Endothelial cell (in vitro differentiated cells): ENCODE data around the gene CAMTA1. TPM values are rescaled to one million over a fixed set of nuclear protein-coding genes. Genes with fewer than 3 reads are reported as not detected.

Experiments used
- DNase-seq: peaks from one replicate; pipeline ENCODE4 v3.0.0; 2021; ENCODE audit warnings: low spot score
- H3K27ac Mint-ChIP-seq: one replicate; pipeline ENCODE4 v1.8.0; 2021; ENCODE audit warnings: mixed read lengths, inconsistent platforms; ENCODE audit not compliant: unreplicated experiment
- H3K27me3 Mint-ChIP-seq: one replicate; pipeline ENCODE4 v1.8.0; 2021; ENCODE audit warnings: mild to moderate bottlenecking, moderate library complexity, mixed read lengths, inconsistent platforms; ENCODE audit not compliant: unreplicated experiment
- H3K36me3 Mint-ChIP-seq: one replicate; pipeline ENCODE4 v1.8.0; 2021; ENCODE audit warnings: mild to moderate bottlenecking, low read depth, mixed read lengths, inconsistent platforms; ENCODE audit not compliant: unreplicated experiment
- H3K4me1 Mint-ChIP-seq: one replicate; pipeline ENCODE4 v1.8.0; 2021; ENCODE audit warnings: mild to moderate bottlenecking, mixed read lengths, inconsistent platforms; ENCODE audit not compliant: unreplicated experiment
- H3K4me3 Mint-ChIP-seq: one replicate; pipeline ENCODE4 v1.8.0; 2021; ENCODE audit warnings: mild to moderate bottlenecking, mixed read lengths, inconsistent platforms; ENCODE audit not compliant: unreplicated experiment
- H3K9me3 Mint-ChIP-seq: one replicate; pipeline ENCODE4 v1.8.0; 2021; ENCODE audit warnings: mixed read lengths, inconsistent platforms; ENCODE audit not compliant: unreplicated experiment
- total RNA-seq: library from RNA; stranded (reverse); fragmentation: NEBNext Ultra II Directional; extraction: Animal tissue kit (Norgen Biotek cat#: 25700); gene quantifications from one replicate; pipeline ENCODE4 v1.2.1, GENCODE V29; 2021; ENCODE audit not compliant: unreplicated experiment
- TF ChIP-seq, protein P1 (sequence below): fragments of 200-600 bp; sonication (generic); IDR thresholded peaks from one replicate; pipeline ENCODE4 v1.5.0; 2021; ENCODE audit warnings: antibody characterized with exemption; ENCODE audit not compliant: unreplicated experiment

Gene CAMTA1
- total RNA-seq, 1 donor from 2014 or later, result 87.3 TPM

DNA sequence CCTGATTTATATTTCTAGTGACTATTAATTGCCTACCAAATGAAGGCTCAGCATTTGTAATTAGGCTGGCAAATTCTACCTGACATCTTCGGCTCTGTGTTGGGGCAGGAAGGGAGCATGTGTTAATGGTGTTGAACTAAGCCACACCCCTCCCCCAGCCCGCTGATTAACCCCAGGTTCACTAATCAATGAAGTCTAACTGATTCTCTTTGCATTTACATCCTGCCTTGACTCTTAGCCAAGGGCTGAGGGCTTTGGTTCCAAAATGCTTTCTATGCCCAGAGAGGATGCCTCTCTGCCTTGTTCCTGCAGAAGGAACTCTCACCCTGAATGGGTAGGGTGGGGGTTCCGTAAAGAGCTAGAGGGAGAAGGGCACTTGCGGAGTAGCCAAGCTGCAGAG lies 393.1 kb downstream of the CAMTA1 start:
- no peak overlapping the region for H3K4me3 Mint-ChIP-seq
- H3K36me3 Mint-ChIP-seq, result peaks cover 8% of the 10 kb centered on the region
- TF ChIP-seq, protein P1, sequence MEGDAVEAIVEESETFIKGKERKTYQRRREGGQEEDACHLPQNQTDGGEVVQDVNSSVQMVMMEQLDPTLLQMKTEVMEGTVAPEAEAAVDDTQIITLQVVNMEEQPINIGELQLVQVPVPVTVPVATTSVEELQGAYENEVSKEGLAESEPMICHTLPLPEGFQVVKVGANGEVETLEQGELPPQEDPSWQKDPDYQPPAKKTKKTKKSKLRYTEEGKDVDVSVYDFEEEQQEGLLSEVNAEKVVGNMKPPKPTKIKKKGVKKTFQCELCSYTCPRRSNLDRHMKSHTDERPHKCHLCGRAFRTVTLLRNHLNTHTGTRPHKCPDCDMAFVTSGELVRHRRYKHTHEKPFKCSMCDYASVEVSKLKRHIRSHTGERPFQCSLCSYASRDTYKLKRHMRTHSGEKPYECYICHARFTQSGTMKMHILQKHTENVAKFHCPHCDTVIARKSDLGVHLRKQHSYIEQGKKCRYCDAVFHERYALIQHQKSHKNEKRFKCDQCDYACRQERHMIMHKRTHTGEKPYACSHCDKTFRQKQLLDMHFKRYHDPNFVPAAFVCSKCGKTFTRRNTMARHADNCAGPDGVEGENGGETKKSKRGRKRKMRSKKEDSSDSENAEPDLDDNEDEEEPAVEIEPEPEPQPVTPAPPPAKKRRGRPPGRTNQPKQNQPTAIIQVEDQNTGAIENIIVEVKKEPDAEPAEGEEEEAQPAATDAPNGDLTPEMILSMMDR, result no peak
- H3K27ac Mint-ChIP-seq, result no peak overlapping the region
- no peaks in the 10 kb centered on the region for H3K9me3 Mint-ChIP-seq
- no peak for DNase-seq
- H3K4me1 Mint-ChIP-seq, result no peaks in the 10 kb centered on the region
- no peaks in the 10 kb centered on the region for H3K27me3 Mint-ChIP-seq

DNA sequence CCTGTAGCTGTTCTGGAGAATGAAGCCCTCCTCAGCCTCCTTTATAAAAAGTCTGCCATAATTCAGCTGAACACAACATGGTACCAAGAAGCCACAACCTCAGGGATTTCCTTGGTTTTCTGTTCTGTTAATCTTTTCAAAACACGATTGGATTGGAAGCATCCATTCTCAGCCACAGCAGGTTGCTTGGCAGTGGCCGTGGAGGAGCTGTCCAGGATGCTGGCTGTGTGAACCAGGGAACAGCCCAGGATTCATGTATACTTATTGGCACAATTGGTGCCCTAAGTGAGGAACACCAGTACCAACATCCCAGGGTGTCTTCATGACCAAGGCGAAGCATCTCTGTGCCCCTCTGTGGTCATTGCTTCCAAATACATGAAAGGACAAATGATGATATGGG lies 393.5 kb downstream of the CAMTA1 start:
- no peak overlapping the region for H3K4me3 Mint-ChIP-seq
- H3K9me3 Mint-ChIP-seq, result no peaks in the 10 kb centered on the region
- H3K36me3 Mint-ChIP-seq, result peaks cover 8% of the 10 kb centered on the region
- TF ChIP-seq, protein P1, result no peak
- DNase-seq, result no peak
- no peaks in the 10 kb centered on the region for H3K4me1 Mint-ChIP-seq
- H3K27me3 Mint-ChIP-seq, result no peaks in the 10 kb centered on the region
- no peak overlapping the region for H3K27ac Mint-ChIP-seq

DNA sequence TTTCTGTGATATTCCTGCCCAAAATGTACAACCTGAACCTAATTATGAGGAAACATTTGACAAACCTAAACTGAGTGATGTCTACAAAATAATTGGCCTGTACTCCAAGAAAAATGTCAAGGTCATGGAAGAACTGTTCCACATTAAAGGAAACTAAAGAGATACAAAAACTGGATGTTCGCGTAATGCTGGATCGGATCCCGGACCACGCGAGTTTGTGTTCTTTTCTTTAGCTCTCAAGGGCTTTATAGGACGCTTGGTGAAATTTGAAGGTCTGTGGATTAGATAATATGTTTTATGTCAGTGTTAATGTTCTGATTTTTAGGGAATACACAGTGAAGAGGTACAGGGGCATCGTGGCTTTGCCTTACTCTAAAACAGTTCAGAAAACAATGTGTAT lies 400.5 kb downstream of the CAMTA1 start:
- no peak for DNase-seq
- H3K9me3 Mint-ChIP-seq, result no peaks in the 10 kb centered on the region
- no peak overlapping the region for H3K27ac Mint-ChIP-seq
- TF ChIP-seq, protein P1, result no peak
- no peaks in the 10 kb centered on the region for H3K36me3 Mint-ChIP-seq
- H3K4me1 Mint-ChIP-seq, result no peaks in the 10 kb centered on the region
- H3K27me3 Mint-ChIP-seq, result no peaks in the 10 kb centered on the region
- no peak overlapping the region for H3K4me3 Mint-ChIP-seq

DNA sequence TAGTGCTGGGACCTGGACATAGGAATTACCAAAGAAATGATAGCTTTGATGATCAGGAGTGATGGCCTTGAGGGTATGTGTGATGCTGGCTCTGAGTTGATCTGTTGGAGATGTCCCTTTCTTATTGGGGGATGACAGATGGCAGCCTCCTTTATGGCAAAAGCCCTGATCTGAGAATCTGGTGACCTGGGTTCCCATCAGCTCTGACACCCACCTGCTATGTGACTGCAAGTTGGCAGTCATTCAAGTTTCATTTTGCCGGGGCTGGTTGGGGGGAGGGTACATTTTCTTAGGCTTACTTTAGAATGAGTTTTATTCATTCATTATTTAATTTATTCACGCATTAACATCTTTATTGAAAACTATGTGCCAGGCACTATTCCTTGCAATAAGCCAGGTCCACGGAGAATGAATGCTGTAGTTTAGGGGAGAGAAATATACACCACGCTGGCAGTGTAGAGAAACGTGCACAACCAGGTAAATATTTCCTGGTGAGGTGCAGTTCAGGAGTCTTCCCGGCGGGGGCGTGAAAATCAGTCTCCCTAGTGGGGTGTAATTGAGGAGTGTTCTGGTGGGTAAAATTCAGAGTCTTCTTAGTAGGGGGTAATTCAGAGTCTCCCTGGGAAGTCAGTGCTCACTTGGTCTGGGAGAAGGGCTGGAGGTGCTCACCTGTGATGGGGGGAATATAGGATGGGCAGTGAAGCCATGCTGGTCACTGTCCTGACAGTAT lies 401.3 kb downstream of the CAMTA1 start:
- H3K4me3 Mint-ChIP-seq, result no peak overlapping the region
- H3K9me3 Mint-ChIP-seq, result no peaks in the 10 kb centered on the region
- DNase-seq, result no peak
- H3K27me3 Mint-ChIP-seq, result no peaks in the 10 kb centered on the region
- H3K36me3 Mint-ChIP-seq, result no peaks in the 10 kb centered on the region
- no peak overlapping the region for H3K27ac Mint-ChIP-seq
- TF ChIP-seq, protein P1, result no peak
- no peaks in the 10 kb centered on the region for H3K4me1 Mint-ChIP-seq

DNA sequence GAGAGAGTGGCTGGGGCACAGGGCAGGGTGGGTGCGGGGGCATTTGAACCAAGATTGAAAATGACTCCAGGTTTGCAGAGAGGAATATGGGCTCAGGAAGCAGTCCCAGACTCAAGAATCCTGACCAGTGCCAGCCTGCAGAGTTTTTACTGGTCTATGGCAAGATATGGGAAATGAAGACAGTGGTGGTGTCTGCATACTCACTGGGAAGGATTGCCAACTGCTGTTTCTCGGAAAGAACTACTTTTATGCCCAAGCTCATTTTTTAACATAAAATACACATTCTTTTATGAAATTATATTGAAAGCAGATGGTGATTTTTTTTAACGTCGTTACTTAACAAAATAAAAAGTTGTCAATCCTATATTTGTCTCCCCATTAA lies 401.8 kb downstream of the CAMTA1 start:
- no peak for DNase-seq
- Mint-ChIP-seq H3K27ac (no peak overlapping the region), H3K4me3 (no peak overlapping the region), H3K27me3 (no peaks in the 10 kb centered on the region), H3K4me1 (no peaks in the 10 kb centered on the region), H3K9me3 (no peaks in the 10 kb centered on the region), H3K36me3 (no peaks in the 10 kb centered on the region)
- TF ChIP-seq, protein P1, result no peak
